SH-SY5Y (cell line): ENCODE results near the gene ERGIC1.

Experiments
- GATA2 ChIP-seq: IDR thresholded peaks from 2 replicates; pipeline ENCODE4 v1.6.1; 2011; ENCODE audit warnings: mild to moderate bottlenecking, low read depth, low read length
- GATA3 ChIP-seq: IDR thresholded peaks from 2 replicates; pipeline ENCODE4 v1.6.1; 2011; ENCODE audit warnings: low read depth, mild to moderate bottlenecking, low read length, moderate library complexity

ERGIC1 gene

GRCh38 chr5:172898218-172898842 is 64.3 kb downstream of the ERGIC1 start:
- TF ChIP-seq GATA3 (no peak), GATA2 (no peak)

- TF ChIP-seq GATA3 (no peak), GATA2 (no peak)
Observed at GRCh38 chr5:172898843-172899369, 64.9 kb downstream of the ERGIC1 start.

- TF ChIP-seq GATA2 (no peak), GATA3 (no peak)
Observed at GRCh38 chr5:172899436-172899835, 65.4 kb downstream of the ERGIC1 start.

- TF ChIP-seq GATA3 (no peak), GATA2 (no peak)
Observed at GRCh38 chr5:172901012-172901780, 67.1 kb downstream of the ERGIC1 start.

- TF ChIP-seq GATA3 (no peak), GATA2 (no peak)
Observed at GRCh38 chr5:172901788-172902496, 67.9 kb downstream of the ERGIC1 start.

- TF ChIP-seq GATA3 (no peak), GATA2 (no peak)
Observed at GRCh38 chr5:172902497-172903472, 68.7 kb downstream of the ERGIC1 start.

- TF ChIP-seq GATA3 (no peak), GATA2 (no peak)
Observed at GRCh38 chr5:172903790-172904189, 69.7 kb downstream of the ERGIC1 start.

GRCh38 chr5:172904312-172904642 is 70.2 kb downstream of the ERGIC1 start:
- TF ChIP-seq GATA3 (no peak), GATA2 (no peak)

GRCh38 chr5:172904643-172905345 is 70.7 kb downstream of the ERGIC1 start:
- TF ChIP-seq GATA2: 0 out of 2 replicates have a peak, but pooled peaks have one; percentile 20
- no peak for TF ChIP-seq GATA3

GRCh38 chr5:172905346-172906140 is 71.5 kb downstream of the ERGIC1 start:
- no peak for TF ChIP-seq GATA2
- no peak for TF ChIP-seq GATA3

GRCh38 chr5:172906436-172906835 is 72.4 kb downstream of the ERGIC1 start:
- TF ChIP-seq GATA3 (no peak), GATA2 (no peak)

GRCh38 chr5:172906888-172907287 is 72.8 kb downstream of the ERGIC1 start:
- TF ChIP-seq GATA3: no peak
- TF ChIP-seq GATA2: no peak
